ENCODE data around the gene KIF3C. TPM values are rescaled to one million over a fixed set of nuclear protein-coding genes. Genes with fewer than 3 reads are reported as not detected.

Gene KIF3C
- total and polyA plus RNA-seq, 2 donors from 2014 or later, result 1.9 to 4.8 TPM

DNA sequence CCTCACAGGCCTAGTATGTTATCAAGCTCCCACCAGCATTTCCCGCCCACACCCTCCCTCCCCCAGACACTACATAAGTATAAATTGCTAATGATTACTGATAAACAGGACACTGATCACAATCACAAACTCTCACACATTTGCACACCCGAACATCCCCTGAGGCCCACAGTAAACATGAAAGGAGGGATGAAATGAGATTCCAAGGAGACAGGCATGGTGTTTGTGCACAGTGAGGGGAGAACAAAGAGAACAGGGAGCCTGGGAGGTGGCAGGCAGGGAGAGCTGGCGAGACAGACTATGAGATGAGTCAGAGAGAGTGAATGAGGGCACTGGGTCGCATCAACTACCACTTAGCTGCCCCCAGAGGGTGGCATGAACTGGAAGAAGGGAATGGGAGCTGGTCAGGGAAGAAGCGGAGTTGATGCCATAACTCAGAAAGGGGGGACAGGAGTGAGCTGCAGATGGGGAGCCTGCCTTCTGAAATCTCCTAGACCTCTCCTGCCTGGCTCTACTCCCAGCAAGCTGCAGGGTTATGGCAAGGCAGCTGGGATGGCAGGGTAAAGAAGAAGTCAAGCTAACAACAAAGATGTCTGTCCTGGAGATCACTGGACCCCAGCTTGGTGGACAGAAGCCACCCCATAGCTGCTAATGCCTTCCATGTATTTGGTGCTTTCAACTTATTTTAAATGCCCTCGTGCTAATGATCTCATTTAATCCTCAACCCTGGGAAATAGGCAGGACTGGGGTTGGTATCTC is 5.1 kb downstream of the KIF3C start:
- peaks cover 0 to 6% (median 0%) of the 10 kb centered on the region in 3 donors for H3K4me1 ChIP-seq (ENCODE audit: control insufficient read depth in 2 of 3, insufficient read depth in 2 of 3, low read depth in 1 of 3, low read length in 3 of 3)
- no peak for FAIRE-seq

GRCh38 chr2:25972049-25972823 is 10.1 kb downstream of the KIF3C start:
- Histone ChIP-seq H3K27me3 (ENCODE audit: control insufficient read depth, insufficient read depth, low read length) (no peaks in the 10 kb centered on the region), H3K4me1 (ENCODE audit: control insufficient read depth in 2 of 3, insufficient read depth in 2 of 3, low read depth in 1 of 3, low read length in 3 of 3) (no peaks in the 10 kb centered on the region), H3K9me3 (ENCODE audit: control insufficient read depth in 2 of 3, insufficient read depth in 1 of 3, low read length in 3 of 3) (no peaks in the 10 kb centered on the region), H3K36me3 (ENCODE audit: control insufficient read depth in 2 of 3, insufficient read depth in 3 of 3, low read length in 3 of 3) (no peaks in the 10 kb centered on the region), H3K4me3 (ENCODE audit: low read length in 3 of 3) (no peak overlapping the region), H3K27ac (ENCODE audit: low read depth in 2 of 2, low read length in 2 of 2) (no peak overlapping the region), H3K9ac (ENCODE audit: low read length in 3 of 3) (no peak overlapping the region)
- intact Hi-C loops (cut with DNase I), result no loop called here
- no peak for DNase-seq
- TF ChIP-seq, protein P1, sequence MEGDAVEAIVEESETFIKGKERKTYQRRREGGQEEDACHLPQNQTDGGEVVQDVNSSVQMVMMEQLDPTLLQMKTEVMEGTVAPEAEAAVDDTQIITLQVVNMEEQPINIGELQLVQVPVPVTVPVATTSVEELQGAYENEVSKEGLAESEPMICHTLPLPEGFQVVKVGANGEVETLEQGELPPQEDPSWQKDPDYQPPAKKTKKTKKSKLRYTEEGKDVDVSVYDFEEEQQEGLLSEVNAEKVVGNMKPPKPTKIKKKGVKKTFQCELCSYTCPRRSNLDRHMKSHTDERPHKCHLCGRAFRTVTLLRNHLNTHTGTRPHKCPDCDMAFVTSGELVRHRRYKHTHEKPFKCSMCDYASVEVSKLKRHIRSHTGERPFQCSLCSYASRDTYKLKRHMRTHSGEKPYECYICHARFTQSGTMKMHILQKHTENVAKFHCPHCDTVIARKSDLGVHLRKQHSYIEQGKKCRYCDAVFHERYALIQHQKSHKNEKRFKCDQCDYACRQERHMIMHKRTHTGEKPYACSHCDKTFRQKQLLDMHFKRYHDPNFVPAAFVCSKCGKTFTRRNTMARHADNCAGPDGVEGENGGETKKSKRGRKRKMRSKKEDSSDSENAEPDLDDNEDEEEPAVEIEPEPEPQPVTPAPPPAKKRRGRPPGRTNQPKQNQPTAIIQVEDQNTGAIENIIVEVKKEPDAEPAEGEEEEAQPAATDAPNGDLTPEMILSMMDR (IDR thresholded peaks at IDR 0.05; ENCODE audit: borderline replicate concordance, extremely low read depth, insufficient read depth), result no peak
- no peak for FAIRE-seq

More for the DNA sequence above, 5.1 kb downstream of the KIF3C start:
- H3K4me3 ChIP-seq (ENCODE audit: low read length in 3 of 3), result no peak overlapping the region
- H3K9ac ChIP-seq (ENCODE audit: low read length in 3 of 3), result no peak overlapping the region
- no peak overlapping the region for H3K27ac ChIP-seq (ENCODE audit: low read depth in 2 of 2, low read length in 2 of 2)
- no peak for DNase-seq
- no peaks in the 10 kb centered on the region for H3K27me3 ChIP-seq (ENCODE audit: control insufficient read depth, insufficient read depth, low read length)
- TF ChIP-seq, protein P1 (IDR thresholded peaks at IDR 0.05; ENCODE audit: borderline replicate concordance, extremely low read depth, insufficient read depth), result no peak
- no peaks in the 10 kb centered on the region for H3K36me3 ChIP-seq (ENCODE audit: control insufficient read depth in 2 of 3, insufficient read depth in 3 of 3, low read length in 3 of 3)
- no peaks in the 10 kb centered on the region for H3K9me3 ChIP-seq (ENCODE audit: control insufficient read depth in 2 of 3, insufficient read depth in 1 of 3, low read length in 3 of 3)
- intact Hi-C loops (cut with DNase I), result no loop called here

GRCh38 chr2:25971596-25971995 is 10.7 kb downstream of the KIF3C start:
- TF ChIP-seq, protein P1 (IDR thresholded peaks at IDR 0.05; ENCODE audit: borderline replicate concordance, extremely low read depth, insufficient read depth), result no peak
- Histone ChIP-seq H3K4me1 (ENCODE audit: control insufficient read depth in 2 of 3, insufficient read depth in 2 of 3, low read depth in 1 of 3, low read length in 3 of 3) (no peaks in the 10 kb centered on the region), H3K36me3 (ENCODE audit: control insufficient read depth in 2 of 3, insufficient read depth in 3 of 3, low read length in 3 of 3) (no peaks in the 10 kb centered on the region), H3K4me3 (ENCODE audit: low read length in 3 of 3) (no peak overlapping the region), H3K27me3 (ENCODE audit: control insufficient read depth, insufficient read depth, low read length) (no peaks in the 10 kb centered on the region), H3K27ac (ENCODE audit: low read depth in 2 of 2, low read length in 2 of 2) (no peak overlapping the region), H3K9ac (ENCODE audit: low read length in 3 of 3) (no peak overlapping the region), H3K9me3 (ENCODE audit: control insufficient read depth in 2 of 3, insufficient read depth in 1 of 3, low read length in 3 of 3) (no peaks in the 10 kb centered on the region)
- no peak for FAIRE-seq
- intact Hi-C loops (cut with DNase I), result no loop called here
- no peak for DNase-seq

Data from kidney (tissue), 14 donors.